NCI-H524 (cell line): Measurements from ENCODE around the gene RFC3.
A peak's percentile ranks its signal among the peaks of the same experiment; 100 is the strongest.

Experiments
- DNase-seq, 2 experiments: peaks; one replicate each; lab custom pipeline; 2025; lab: John Stamatoyannopoulos, UW

RFC3 gene

DNA sequence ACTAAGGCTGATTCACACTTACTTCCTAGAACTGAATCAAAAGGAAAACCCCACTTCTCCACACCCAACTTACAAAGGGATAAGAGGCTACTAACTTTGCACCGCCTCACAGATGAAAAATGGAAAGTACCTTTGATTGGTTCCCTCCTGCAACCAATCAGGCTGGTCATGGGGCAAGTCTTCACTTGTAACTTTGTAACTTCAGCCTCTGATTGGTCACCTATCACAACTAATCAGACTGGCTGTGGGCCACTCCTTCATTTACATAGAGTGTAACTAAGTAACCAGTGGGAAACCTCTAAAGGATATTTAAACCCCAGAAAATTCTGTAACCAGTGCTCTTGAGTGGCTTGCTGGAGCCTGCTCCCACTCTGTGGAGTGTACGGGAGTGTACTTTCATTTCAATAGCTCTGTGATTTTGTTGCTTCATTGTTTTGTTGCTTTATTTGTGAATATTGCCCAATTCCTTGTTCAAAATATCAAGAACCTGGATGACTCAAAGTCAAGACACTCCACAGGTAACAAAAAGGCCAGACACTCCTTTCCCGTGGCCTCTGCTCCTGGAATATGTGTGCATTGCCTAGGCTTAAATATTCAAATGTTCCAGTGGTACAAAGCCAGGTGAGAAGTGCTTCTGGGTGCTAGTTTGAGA lies 50.5 kb downstream of the RFC3 start:
- DNase-seq, result no peak

DNA sequence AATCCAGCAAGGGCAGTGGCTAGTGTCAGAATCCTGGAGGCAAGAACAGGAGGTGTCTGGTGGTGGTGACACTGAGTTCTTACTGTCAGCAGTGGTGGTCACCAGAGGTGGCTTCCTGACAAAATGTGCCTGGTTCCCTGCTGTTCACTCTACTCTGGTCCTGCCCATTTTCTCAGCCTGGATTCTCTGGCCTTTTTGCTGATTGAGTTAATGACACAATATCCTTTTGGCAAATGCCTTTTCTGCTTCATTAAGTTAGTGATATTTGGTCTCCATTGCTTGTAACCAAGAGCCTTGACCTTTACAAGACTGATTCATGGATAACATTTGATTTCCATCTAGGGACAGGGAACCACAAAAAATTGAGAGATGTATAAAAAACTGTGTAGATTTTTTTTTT lies 51.1 kb downstream of the RFC3 start:
- no peak for DNase-seq

DNA sequence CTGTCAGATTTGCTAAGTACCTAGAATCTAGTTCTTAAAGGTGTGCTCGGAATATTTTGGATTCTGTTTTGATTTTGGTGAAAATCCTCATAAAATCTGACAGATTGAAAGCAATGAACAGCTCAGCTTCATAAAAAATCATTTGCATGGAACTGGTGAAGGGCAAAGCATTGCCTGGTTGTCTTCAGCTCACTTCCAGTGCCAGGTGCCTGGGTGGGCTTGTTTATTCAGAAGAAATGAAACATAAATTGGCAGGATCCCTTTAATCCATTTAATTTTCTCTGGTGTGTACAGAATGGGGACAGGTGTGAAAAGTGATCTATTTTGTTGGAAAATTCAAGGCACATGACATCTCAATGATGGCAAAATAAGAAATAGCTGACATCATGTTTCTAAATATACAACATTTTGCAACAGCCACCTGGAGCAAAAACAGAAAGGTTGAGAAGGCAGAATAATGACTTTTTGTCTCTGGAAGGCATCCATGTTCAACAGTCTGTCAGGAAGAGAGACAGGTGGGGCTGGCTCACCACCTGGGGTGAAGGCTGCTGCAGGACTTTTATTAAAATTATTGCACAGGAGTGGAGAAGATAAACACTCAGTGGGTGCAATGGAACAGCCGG lies 52.2 kb downstream of the RFC3 start:
- peak; percentile 32 to 69 for DNase-seq

DNA sequence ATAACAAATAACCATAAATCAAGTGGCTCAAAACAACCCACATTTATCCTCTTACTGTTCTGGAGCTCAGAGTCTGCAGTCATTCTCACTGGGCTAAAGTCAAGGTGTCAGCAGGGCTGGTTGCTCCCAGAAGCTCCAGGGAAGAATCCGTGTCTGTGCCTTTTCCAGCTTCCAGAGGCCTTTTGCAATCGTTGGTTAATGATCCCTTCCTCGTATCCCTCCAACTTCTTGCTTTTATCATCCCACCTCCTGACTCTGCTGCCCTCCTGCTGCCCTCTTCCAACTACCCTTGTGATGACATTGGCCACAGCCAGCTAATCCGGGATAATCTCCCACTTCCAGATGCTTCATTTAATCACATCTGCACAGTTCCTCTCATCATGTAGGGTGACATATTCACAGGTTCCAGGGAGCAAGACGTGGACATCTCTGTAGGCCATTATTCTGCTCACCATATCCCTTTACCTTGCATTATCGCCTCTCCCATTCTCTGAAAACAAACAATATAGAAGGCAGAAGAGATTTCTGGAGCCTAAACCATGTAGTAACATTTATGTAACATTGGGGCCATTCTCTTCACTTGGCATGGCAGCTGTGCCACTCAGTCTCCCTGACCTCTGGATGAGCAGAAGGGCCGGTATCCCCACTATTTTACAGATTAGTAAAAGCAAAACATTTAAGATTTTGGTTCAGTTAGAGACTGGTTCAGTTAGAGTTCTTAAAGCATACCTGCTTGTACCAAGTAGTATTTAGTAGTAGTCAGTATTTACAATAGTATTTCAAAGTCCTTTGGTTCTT lies 53.5 kb downstream of the RFC3 start:
- DNase-seq, result peak; percentile 41 to 79

DNA sequence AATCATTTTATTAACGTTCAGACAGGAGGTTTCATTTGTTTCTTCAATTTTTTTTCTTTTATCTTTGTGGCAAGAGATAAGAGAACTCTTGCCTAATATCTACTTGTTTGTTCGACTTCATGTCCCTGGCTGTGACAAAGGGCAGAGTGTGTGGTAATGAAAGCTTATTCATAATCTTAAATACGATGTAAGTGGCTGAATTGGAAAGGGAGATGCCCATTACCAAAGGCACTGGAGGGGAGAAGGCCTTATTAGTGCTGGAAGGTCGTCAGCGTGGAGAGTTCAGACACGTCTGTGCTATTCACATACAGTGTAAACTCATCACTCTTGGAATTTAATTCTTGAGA lies 54.0 kb downstream of the RFC3 start:
- DNase-seq, result peak in 1 of 2 experiments; percentile 3

DNA sequence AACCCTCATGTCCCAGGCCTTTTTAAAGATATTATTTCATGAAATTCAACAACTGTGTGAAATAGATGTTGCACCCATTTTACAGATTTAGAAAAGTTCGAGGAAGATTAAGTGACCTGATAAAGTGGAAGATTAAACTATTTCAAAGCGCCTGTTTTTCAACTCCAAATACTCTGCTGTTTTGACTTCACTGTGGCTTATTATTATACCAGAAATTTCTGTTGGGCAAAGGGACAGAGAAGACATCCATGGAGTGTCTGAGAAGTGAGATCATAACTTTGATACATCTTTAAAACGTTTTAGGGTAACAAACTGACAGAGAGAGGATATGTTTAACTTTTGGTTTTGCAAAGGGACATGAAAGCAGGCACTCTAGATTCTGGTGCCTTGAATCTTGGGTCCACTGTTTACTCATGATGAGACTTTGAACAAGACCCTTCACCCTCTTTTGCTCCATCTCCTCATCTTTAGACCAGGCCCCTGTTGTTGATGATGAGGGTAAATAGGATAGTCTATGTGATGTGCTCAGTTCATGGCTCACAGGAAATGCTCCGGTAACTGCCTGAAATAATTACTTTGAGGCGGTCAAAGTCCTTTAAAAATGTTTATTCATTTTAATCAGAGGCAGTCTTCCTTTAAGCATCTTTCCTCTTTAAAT lies 55.4 kb downstream of the RFC3 start:
- no peak for DNase-seq

DNA sequence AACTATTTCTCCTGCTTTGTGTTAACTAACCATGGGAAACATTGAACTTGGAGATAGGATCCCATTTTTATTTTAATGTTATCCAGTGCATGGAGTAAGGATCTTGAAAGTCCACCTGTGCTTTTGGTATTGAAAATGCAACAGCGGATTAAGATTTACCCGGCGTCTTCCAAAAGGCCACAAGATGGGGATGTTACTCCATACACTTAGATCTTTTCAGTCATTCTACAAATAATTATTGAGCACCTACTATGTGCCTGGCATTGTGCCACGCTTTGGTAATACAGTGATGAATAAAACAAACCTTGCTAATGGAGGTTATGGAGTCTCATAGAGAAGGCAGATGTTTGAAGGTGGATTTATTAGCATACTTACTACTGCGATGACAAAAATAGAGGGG lies 56.9 kb downstream of the RFC3 start:
- no peak for DNase-seq

DNA sequence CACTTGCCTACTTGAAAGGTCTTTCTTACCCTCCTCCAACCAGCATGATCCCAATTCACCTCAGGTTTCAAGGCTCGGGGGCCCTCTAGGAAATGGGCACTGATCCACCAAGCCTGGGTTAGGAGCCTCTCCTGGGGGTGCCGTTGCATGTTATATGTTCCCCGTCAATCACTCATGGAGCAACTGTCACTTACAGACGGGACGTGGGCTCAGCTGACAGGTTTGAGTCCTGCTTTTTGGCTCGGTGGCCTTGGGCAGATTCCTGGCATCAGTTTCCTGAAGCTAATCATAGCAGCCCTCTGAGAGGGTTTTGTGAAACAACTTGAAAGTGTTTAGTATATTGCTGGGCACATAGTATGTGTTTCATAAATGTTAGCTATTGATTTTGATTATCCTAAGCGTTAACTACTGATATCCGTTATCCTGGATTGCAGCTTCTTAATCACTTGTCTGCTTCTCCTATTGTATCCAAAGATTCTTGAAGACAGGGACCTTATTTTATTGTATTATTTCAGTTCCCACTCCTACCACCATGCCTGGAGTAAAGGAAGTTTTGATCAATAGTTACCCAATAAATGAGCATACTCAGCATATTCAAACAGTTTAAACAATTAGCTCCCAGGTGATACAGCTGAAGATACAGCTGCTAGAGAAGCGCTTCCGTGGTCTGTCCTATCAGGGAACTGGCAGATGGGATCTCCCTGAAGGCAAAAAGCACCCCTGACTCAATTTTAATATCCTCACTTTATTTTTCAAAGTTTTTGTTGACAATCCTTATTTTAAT lies 57.9 kb downstream of the RFC3 start:
- DNase-seq, result no peak

DNA sequence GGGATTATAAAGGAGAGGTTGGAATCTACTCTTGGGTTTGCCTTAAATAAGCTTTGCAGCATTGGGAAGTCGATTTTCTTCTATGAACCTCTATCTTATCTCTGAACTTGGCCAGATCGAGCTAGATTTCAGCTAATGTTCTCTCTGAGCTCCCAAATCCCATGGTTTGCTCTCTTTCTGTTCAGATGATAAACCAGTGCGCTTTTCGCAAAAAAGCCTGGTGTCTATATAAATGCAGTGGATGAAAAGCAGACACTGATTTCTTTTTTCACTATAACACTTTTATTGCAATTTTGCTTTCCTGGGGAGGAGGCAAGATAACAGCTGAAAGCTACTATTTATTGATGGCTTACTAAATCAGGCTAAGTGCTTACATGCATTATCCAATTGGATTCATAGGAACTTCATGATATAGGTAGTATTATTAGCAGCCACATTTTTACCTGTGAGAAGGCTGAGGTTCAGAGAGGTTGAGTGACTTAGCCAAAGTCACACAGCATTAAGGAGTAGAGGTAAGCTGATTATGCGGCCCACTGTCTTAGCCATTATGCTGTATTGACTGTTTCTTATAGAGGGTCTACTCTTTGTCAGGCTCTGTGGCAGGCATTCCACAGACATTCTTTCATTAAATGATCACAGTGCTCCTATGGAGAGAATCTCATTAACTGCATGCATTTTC lies 58.9 kb downstream of the RFC3 start:
- DNase-seq, result no peak

DNA sequence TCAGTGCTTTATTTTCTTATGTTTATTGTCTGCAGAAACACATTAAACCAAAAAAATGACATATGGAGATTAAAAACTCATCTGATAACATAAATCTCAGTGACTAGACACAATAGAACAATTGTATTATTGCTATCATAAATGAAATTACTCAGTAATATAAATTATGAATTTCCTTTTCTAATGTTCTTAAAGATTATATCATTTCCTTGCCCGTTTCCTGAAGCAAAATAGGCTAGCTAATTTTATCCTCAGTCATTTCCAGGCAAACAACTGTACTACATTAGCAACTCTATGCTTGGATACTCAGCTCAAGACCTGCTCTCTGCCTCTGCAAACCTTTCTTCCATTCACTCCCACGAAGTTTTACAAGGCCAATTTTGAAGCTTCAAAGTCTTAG lies 61.2 kb downstream of the RFC3 start:
- DNase-seq, result no peak

DNA sequence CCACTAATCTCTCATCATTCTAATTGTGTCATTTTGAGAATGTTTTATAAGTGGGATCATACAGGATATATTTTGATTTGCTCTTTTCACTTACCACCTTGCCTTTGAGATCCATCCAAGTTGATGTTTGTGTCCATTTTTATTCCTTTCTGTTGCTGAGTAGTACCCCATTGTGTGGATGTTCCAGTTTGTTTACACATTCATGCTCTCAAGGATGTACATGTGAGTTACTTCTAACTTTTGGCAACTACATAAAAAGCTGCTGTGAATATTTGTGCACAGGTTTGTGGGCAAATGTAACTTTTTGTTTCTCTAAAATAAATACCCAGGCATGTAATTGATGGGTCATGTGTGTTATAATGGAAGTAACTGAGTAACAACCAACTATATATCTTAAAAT lies 64.9 kb downstream of the RFC3 start:
- no peak for DNase-seq

DNA sequence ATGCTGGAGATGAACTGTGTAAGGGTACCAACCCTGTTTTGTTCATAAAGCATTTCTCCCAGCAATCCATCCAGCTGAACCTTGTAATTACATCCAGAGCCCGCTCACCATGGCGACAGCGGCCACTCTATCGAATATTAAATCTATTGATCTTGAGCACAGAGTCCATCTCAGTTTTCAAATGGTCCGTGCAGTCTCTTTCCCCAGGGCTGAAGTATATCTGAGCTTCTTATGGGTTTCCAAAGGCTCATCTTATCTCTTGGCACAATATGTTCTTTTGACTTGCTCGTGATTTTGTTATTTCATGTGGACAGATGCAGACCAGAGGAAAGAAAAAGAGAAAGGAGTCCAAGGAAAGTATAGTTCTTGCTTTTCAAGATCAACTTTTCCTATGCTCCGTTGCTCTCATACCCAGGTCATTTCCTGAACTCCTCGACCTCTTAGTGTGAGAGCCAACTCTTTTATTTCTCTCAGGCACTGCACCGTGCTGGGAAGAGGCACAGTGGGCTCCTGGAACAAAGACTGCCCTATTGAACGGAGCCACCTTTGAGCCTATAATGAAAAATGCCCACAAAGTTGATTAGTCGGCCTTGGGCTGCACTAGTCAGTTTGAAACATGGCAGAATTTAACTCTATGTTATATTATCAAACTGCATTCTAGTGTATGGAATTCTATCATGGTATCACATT lies 66.7 kb downstream of the RFC3 start:
- DNase-seq, result no peak
